H1 (cell line): ENCODE data around the gene RAD23B.

Source experiments
- CHD2 ChIP-seq: IDR thresholded peaks from 2 replicates; pipeline ENCODE4 v1.6.1; 2012; ENCODE audit warnings: low read length, improper control_type of control experiment
- POLR2A ChIP-seq, 2 experiments: IDR thresholded peaks; 1 replicate in 1 of 2; 2 replicates in 1 of 2; pipeline ENCODE4 v1.6.1; 2011; ENCODE audit warnings: low read depth in 2 of 2, low read length in 2 of 2, mild to moderate bottlenecking in 2 of 2; ENCODE audit errors: control extremely low read depth in 1 of 2
- TF ChIP-seq, protein P1 (sequence below), 3 experiments: IDR thresholded peaks; 1 replicate in 2 of 3; 2 replicates in 1 of 3; pipeline versions ENCODE4 v1.5.1 to v1.6.1; 2011; ENCODE audit warnings: low read length in 3 of 3, mild to moderate bottlenecking in 3 of 3, inconsistent platforms in 2 of 3, low read depth in 1 of 3, moderate library complexity in 1 of 3; ENCODE audit not compliant: insufficient read depth in 1 of 3; ENCODE audit errors: control extremely low read depth in 1 of 3

DNA sequence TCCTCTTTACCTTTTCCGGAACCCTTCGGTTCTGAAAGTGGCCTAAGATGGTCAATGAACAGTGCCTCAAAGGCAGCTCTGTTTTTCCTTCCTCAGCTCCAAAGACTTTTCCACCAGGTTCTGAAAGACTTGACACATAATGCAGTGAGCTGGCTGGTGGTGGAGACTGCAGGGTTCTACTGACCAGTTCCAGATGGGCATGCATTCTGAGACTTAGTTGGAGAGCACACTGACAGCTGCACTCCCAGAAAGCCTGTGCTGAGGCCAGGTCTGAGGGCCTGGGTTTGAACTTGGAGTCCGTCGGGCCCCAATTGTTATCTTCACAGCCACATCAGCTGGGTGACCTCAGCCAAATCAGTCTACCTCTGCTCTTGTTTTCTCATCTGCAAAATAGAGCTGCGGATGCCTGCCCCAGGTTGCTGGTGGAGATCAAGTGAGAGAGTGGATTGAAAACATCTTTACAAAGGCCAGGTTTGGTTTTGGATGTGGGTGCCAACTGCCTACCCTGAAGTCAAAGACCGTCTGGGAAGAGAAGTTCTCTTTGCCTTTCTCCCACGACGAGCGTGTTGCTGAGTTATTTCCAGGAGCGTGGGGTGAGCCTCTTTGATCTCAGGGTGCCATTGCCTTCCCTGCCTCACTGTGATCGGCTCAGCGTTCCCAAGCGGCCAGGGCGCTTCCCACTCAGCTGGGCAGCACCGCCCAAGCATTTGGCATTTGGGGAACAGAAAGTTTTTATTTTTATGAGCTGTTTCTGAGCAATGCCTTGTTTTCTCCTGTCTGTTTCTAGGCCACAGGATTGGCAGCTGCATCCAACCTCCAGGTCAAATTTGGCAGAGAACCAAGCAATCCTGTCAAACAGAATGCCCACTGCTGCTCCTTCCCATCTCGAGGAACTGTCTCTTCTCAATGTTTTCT lies 54.9 kb downstream of the RAD23B start:
- TF ChIP-seq CHD2 (no peak), POLR2A (IDR thresholded peaks at IDR 0.05; ENCODE audit: control extremely low read depth in 1 of 2, low read depth in 2 of 2, low read length in 2 of 2) (no peak)
- TF ChIP-seq, protein P1, sequence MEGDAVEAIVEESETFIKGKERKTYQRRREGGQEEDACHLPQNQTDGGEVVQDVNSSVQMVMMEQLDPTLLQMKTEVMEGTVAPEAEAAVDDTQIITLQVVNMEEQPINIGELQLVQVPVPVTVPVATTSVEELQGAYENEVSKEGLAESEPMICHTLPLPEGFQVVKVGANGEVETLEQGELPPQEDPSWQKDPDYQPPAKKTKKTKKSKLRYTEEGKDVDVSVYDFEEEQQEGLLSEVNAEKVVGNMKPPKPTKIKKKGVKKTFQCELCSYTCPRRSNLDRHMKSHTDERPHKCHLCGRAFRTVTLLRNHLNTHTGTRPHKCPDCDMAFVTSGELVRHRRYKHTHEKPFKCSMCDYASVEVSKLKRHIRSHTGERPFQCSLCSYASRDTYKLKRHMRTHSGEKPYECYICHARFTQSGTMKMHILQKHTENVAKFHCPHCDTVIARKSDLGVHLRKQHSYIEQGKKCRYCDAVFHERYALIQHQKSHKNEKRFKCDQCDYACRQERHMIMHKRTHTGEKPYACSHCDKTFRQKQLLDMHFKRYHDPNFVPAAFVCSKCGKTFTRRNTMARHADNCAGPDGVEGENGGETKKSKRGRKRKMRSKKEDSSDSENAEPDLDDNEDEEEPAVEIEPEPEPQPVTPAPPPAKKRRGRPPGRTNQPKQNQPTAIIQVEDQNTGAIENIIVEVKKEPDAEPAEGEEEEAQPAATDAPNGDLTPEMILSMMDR (IDR thresholded peaks at IDR 0.05; ENCODE audit: control extremely low read depth in 1 of 3, insufficient read depth in 1 of 3, low read depth in 1 of 3, low read length in 3 of 3), result no peak
